H1 (cell line): Measurements from ENCODE around the gene FAM81A. TPM values are rescaled to one million over a fixed set of nuclear protein-coding genes. Genes with fewer than 3 reads are reported as not detected.

Experiments
- CTCF ChIA-PET: fragments of 300-600 bp; sonication (Branson Sonifier 250); formaldehyde crosslinking; loops from one replicate; lab custom pipeline; 2021; ENCODE audit not compliant: partially characterized antibody; lab: Charles Lee
- POLR2A ChIA-PET: fragments of 300-600 bp; sonication (Branson Sonifier 250); formaldehyde crosslinking; loops from one replicate; lab custom pipeline; 2021; ENCODE audit warnings: inconsistent platforms; ENCODE audit not compliant: partially characterized antibody; lab: Charles Lee
- DNase-seq, 2 experiments: peaks; one replicate each; pipeline versions ENCODE4 v3.0.0 to v3.0.0-alpha.2; 2010 to 2022; ENCODE audit warnings: low spot score in 2 of 2, low read depth in 1 of 2, mixed read lengths in 1 of 2
- FAIRE-seq: peaks from 2 replicates; lab custom pipeline; 2011; peaks lifted over from hg19 to GRCh38; lab: Jason Lieb, UNC
- H2AFZ ChIP-seq: 2 replicates; pipeline ENCODE4 v1.8.1; 2012; ENCODE audit warnings: low read length, inconsistent platforms
- H2AK5ac ChIP-seq: 2 replicates; pipeline ENCODE4 v1.6.1; 2013; ENCODE audit warnings: low read depth, low read length
- H2BK120ac ChIP-seq: replicated peaks from 2 replicates; pipeline ENCODE3; 2013; ENCODE audit warnings: low read depth, low read length, inconsistent platforms
- H2BK12ac ChIP-seq: 2 replicates; pipeline ENCODE4 v1.6.1; 2013; ENCODE audit warnings: low read depth, low read length
- H2BK15ac ChIP-seq: 2 replicates; pipeline ENCODE4 v1.6.1; 2013; ENCODE audit warnings: low read length
- H2BK20ac ChIP-seq: 2 replicates; pipeline ENCODE4 v1.6.1; 2013; ENCODE audit warnings: low read length
- H2BK5ac ChIP-seq: 2 replicates; pipeline ENCODE4 v1.6.1; 2013; ENCODE audit warnings: low read depth, low read length
- H3K14ac ChIP-seq: 2 replicates; pipeline ENCODE4 v1.6.1; 2013; ENCODE audit warnings: inconsistent platforms; ENCODE audit not compliant: insufficient read length
- H3K18ac ChIP-seq: 2 replicates; pipeline ENCODE4 v1.6.1; 2013; ENCODE audit warnings: low read length; ENCODE audit errors: extremely low read depth
- H3K23ac ChIP-seq: 2 replicates; pipeline ENCODE4 v1.6.1; 2013; ENCODE audit warnings: inconsistent platforms; ENCODE audit not compliant: insufficient read length
- H3K23me2 ChIP-seq: 2 replicates; pipeline ENCODE4 v1.6.1; 2013; ENCODE audit warnings: low read depth, low read length
- H3K27ac ChIP-seq: 2 replicates; pipeline ENCODE4 v1.6.1; 2011; ENCODE audit warnings: low read depth, low read length, inconsistent platforms
- H3K27me3 ChIP-seq, 4 experiments: replicated peaks in 1 of 4; 1 replicate in 1 of 4; 2 replicates in 3 of 4; pipeline versions ENCODE4 v1.6.1 to v1.8.1; 2011 to 2013; ENCODE audit warnings: low read length in 3 of 4, mild to moderate bottlenecking in 3 of 4, inconsistent platforms in 2 of 4, mixed read lengths in 2 of 4, moderate library complexity in 1 of 4; ENCODE audit not compliant: control insufficient read depth in 3 of 4, insufficient read depth in 3 of 4; ENCODE audit errors: extremely low read depth in 1 of 4
- H3K36me3 ChIP-seq, 4 experiments: 2 replicates each; pipeline versions ENCODE4 v1.6.1 to v1.8.1; 2011 to 2013; ENCODE audit warnings: mild to moderate bottlenecking in 4 of 4, low read length in 3 of 4, moderate library complexity in 2 of 4, control low read depth in 1 of 4, inconsistent platforms in 1 of 4; ENCODE audit not compliant: insufficient read depth in 4 of 4, control insufficient read depth in 2 of 4
- H3K4ac ChIP-seq: replicated peaks from 2 replicates; pipeline ENCODE3; 2013; ENCODE audit warnings: low read length, low read depth, mixed read lengths, inconsistent platforms; ENCODE audit not compliant: insufficient read length
- H3K4me1 ChIP-seq, 4 experiments: replicated peaks in 1 of 4; 1 replicate in 1 of 4; 2 replicates in 3 of 4; pipeline versions ENCODE4 v1.6.1 to v1.8.1; 2011 to 2013; ENCODE audit warnings: low read length in 3 of 4, inconsistent platforms in 2 of 4, mixed read lengths in 1 of 4; ENCODE audit not compliant: insufficient read depth in 4 of 4, control insufficient read depth in 3 of 4
- H3K4me2 ChIP-seq, 2 experiments: 2 replicates each; pipeline versions ENCODE4 v1.6.1 to v1.8.1; 2011 to 2013; ENCODE audit warnings: low read depth in 2 of 2, low read length in 2 of 2, control low read depth in 1 of 2, inconsistent platforms in 1 of 2, mild to moderate bottlenecking in 1 of 2; ENCODE audit not compliant: insufficient read depth in 1 of 2
- H3K4me3 ChIP-seq, 4 experiments: fragments of 200-600, 300-600 bp in 1 of 4; sonication (generic), shearing (Covaris generic), sonication (Bioruptor Twin) in 1 of 4; 2 replicates each; pipeline versions ENCODE4 v1.5.1 to v1.8.1; 2011 to 2016; ENCODE audit warnings: low read length in 4 of 4, low read depth in 3 of 4, control low read depth in 2 of 4, inconsistent platforms in 2 of 4, mild to moderate bottlenecking in 2 of 4, mixed read lengths in 1 of 4, moderate library complexity in 1 of 4; ENCODE audit not compliant: insufficient read depth in 2 of 4; ENCODE audit errors: extremely low read depth in 1 of 4
- H3K56ac ChIP-seq: replicated peaks from 2 replicates; pipeline ENCODE3; 2013; ENCODE audit warnings: low read depth, mild to moderate bottlenecking, mixed read lengths, low read length, inconsistent platforms; ENCODE audit not compliant: insufficient read length
- H3K79me1 ChIP-seq: 2 replicates; pipeline ENCODE4 v1.6.1; 2013; ENCODE audit warnings: low read depth, low read length, control low read depth
- H3K79me2 ChIP-seq, 2 experiments: 2 replicates each; pipeline versions ENCODE4 v1.6.1 to v1.8.1; 2012 to 2013; ENCODE audit warnings: low read length in 2 of 2, mild to moderate bottlenecking in 2 of 2, inconsistent platforms in 1 of 2; ENCODE audit not compliant: insufficient read depth in 2 of 2, control insufficient read depth in 1 of 2
- H3K9ac ChIP-seq, 4 experiments: replicated peaks in 1 of 4; 1 replicate in 1 of 4; 2 replicates in 3 of 4; pipeline versions ENCODE4 v1.6.1 to v1.8.1; 2011 to 2013; ENCODE audit warnings: low read depth in 3 of 4, low read length in 3 of 4, control low read depth in 2 of 4, mild to moderate bottlenecking in 2 of 4, moderate library complexity in 2 of 4, inconsistent platforms in 1 of 4; ENCODE audit errors: extremely low read depth in 1 of 4
- H3K9me3 ChIP-seq, 2 experiments: 2 replicates each; pipeline versions ENCODE4 v1.6.1 to v1.8.1; 2012 to 2013; ENCODE audit warnings: mild to moderate bottlenecking in 2 of 2, moderate library complexity in 2 of 2, control low read depth in 1 of 2, inconsistent platforms in 1 of 2, low read depth in 1 of 2, low read length in 1 of 2, mixed read lengths in 1 of 2; ENCODE audit not compliant: insufficient read depth in 2 of 2
- H4K20me1 ChIP-seq, 2 experiments: replicated peaks in 1 of 2; 2 replicates each; pipeline versions ENCODE3 to v1.8.1; 2011 to 2013; ENCODE audit warnings: inconsistent platforms in 2 of 2, low read length in 2 of 2, mild to moderate bottlenecking in 1 of 2; ENCODE audit not compliant: insufficient read depth in 2 of 2, control insufficient read depth in 1 of 2
- H4K5ac ChIP-seq: 2 replicates; pipeline ENCODE4 v1.6.1; 2013; ENCODE audit warnings: low read length, low read depth, mixed read lengths, inconsistent platforms; ENCODE audit not compliant: insufficient read length
- H4K8ac ChIP-seq: 2 replicates; pipeline ENCODE4 v1.8.0; 2013; ENCODE audit warnings: mild to moderate bottlenecking, moderate library complexity, low read length, inconsistent platforms; ENCODE audit not compliant: insufficient read depth; ENCODE audit errors: extremely low read depth
- H4K91ac ChIP-seq: replicated peaks from 2 replicates; pipeline ENCODE3; 2013; ENCODE audit warnings: low read length, mixed read lengths, inconsistent platforms; ENCODE audit not compliant: insufficient read length
- ASH2L ChIP-seq: fragments of 200-600, 300-600 bp; sonication (generic); IDR thresholded peaks from one replicate; pipeline ENCODE4 v1.7.1; 2017; ENCODE audit warnings: low read length
- CHD1 ChIP-seq: IDR thresholded peaks from 2 replicates; pipeline ENCODE4 v1.6.1; 2012; ENCODE audit warnings: low read depth, low read length, improper control_type of control experiment
- GABPA ChIP-seq: IDR thresholded peaks from 2 replicates; pipeline ENCODE4 v1.6.1; 2011; ENCODE audit warnings: mild to moderate bottlenecking, low read length, moderate library complexity, borderline replicate concordance; ENCODE audit not compliant: insufficient read depth
- KDM4A ChIP-seq: IDR thresholded peaks from one replicate; pipeline ENCODE4 v1.7.1; 2012; ENCODE audit warnings: low read depth, mild to moderate bottlenecking, moderate library complexity, low read length, inconsistent platforms; ENCODE audit not compliant: severe bottlenecking
- PHF8 ChIP-seq: fragments of 200-600 bp; sonication (generic); conservative IDR thresholded peaks from 2 replicates; pipeline ENCODE4 v1.7.1; 2012; ENCODE audit warnings: low read depth, mild to moderate bottlenecking, inconsistent platforms, low read length, moderate library complexity
- RAD21 ChIP-seq, 2 experiments: IDR thresholded peaks in 1 of 2; conservative IDR thresholded peaks in 1 of 2; 2 replicates each; pipeline ENCODE4 v1.6.1; 2011; ENCODE audit warnings: low read depth in 2 of 2, low read length in 2 of 2, improper control_type of control experiment in 1 of 2, inconsistent platforms in 1 of 2, mild to moderate bottlenecking in 1 of 2, moderate library complexity in 1 of 2
- TAF1 ChIP-seq: IDR thresholded peaks from 2 replicates; pipeline ENCODE4 v1.6.1; 2011; ENCODE audit warnings: mild to moderate bottlenecking, low read depth, low read length
- WGBS, 2 experiments: shearing (Covaris generic) in 1 of 2; methylation state at CpG; one replicate each; pipeline versions ENCODE4 v1.1.6 to v1.1.7; 2013 to 2015; ENCODE audit warnings: low lambda C conversion rate in 2 of 2, mixed read lengths in 2 of 2, inconsistent platforms in 1 of 2, low coverage in 1 of 2, missing lambda C conversion rate in 1 of 2; ENCODE audit not compliant: insufficient replicate concordance in 2 of 2, insufficient coverage in 1 of 2, insufficient read length in 1 of 2; ENCODE audit errors: extremely low coverage in 1 of 2, missing lambda C conversion rate in 1 of 2; 5-methylcytosine and 5-hydroxymethylcytosine counted together
- polyA plus RNA-seq, 7 experiments: library from polyadenylated mRNA; depleted of rRNA in 3 of 7; stranded (reverse) in 5 of 7; unstranded in 2 of 7; fragments of >200 nt in 5 of 7; fragments of 200-250 nt in 2 of 7; gene quantifications; 1 replicate in 5 of 7; 2 replicates in 1 of 7; 4 replicates in 1 of 7; pipeline versions ENCODE4 v1.2.1 to v1.2.3, GENCODE V29; 2011 to 2013; ENCODE audit warnings: missing spikeins in 2 of 7, mixed read lengths in 2 of 7
- total RNA-seq: library from RNA; stranded (reverse); fragmentation: NEBNext Ultra II Directional; extraction: Animal tissue kit (Norgen Biotek cat#: 25700); gene quantifications from 2 replicates; pipeline ENCODE4 v1.2.1, GENCODE V29; 2021

FAM81A gene
- total and polyA plus RNA-seq, 2 of the 8 experiments (the other 6 are each of a cell fraction or from before 2014, with no cell fraction given): 0.56 to 3.0 TPM

DNA sequence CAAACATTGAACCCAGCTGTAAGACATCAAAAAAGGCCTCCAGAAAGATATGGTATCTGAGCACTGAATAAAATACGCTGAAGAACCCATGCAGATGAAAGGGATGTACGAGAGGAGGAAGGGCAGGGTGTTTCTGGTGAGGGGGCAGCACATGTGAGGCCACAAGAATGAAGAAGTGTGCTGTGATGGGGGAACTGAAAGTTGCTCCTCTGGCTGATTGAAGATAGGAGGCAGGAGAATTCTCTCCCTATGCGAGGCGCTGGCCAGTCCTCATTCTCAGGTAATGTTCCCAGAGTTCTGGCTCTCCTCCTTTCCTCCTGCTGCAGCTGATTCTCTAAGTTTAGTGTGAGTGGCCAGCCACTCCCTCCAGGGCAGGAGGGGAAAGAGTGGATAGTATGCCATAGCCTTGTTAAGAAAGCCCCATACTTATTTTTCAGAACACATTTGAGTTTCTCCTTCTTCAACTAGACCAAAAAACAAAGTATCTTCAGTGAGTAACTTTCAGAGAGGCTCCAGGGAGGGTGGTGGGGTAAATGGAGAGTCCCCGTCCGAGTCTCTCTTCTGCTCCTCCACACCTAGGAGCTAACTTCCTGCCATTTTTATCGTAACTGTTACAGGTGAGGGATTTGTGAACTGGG is 38.4 kb upstream of the FAM81A start:
- Histone ChIP-seq H3K56ac (no peak overlapping the region), H3K4ac (no peak overlapping the region), H3K9me3 (no peaks in the 10 kb centered on the region), H4K20me1 (peaks cover 0 to 2% of the 10 kb centered on the region in 2 experiments), H3K18ac (0 out of 2 replicates have a peak overlapping the region, but pooled peaks have one; percentile 24), H2BK5ac (0 out of 2 replicates have a peak overlapping the region, but pooled peaks have one; percentile 3), H3K79me1 (no peaks in the 10 kb centered on the region), H4K8ac (no peak overlapping the region), H3K27me3 (peaks cover 0 to 10% (median 3%) of the 10 kb centered on the region in 4 experiments; a peak in 5 of 7 replicates), H3K4me3 (no peak overlapping the region), H2AK5ac (no peak overlapping the region), H3K4me1 (peaks cover 8 to 18% (median 13%) of the 10 kb centered on the region in 4 experiments; a peak in 5 of 7 replicates), H4K91ac (no peak overlapping the region), H3K36me3 (no peaks in the 10 kb centered on the region), H3K27ac (no peak overlapping the region), H3K23me2 (no peaks in the 10 kb centered on the region), H3K23ac (no peak overlapping the region), H3K79me2 (no peaks in the 10 kb centered on the region), H3K9ac (no peak overlapping the region), H4K5ac (no peak overlapping the region), H3K4me2 (no peak overlapping the region), H2BK12ac (peak overlapping the region; percentile 71; the same call in 1 of the 2 replicates), H2AFZ (no peak overlapping the region), H2BK20ac (no peak overlapping the region), H3K14ac (no peak overlapping the region), H2BK15ac (no peak overlapping the region), H2BK120ac (no peak overlapping the region)
- no peak for FAIRE-seq
- WGBS, 2 experiments: 84% methylated on average over 7 of the region's 7 CpGs; no CpG with 5 or more reads in 1 of the 2 experiments
- no peak for DNase-seq
- CTCF ChIA-PET: interaction anchor here (1.0 to 1.3 kb wide), 5 partner anchors 13 to 154 kb away, joined by 3 to 5 read pairs (median 3); no protein-coding TSS in a partner anchor
- POLR2A ChIA-PET: no interaction called here
- TF ChIP-seq TAF1: no peak
- TF ChIP-seq RAD21 (IDR thresholded peaks at IDR 0.05 in 1 of 2, conservative IDR thresholded peaks at IDR 0.05 in 1 of 2; ENCODE audit: low read depth in 2 of 2, low read length in 2 of 2): no peak
- no peak for TF ChIP-seq GABPA
- TF ChIP-seq ASH2L: no peak
- no peak for TF ChIP-seq KDM4A
- no peak for TF ChIP-seq PHF8
- TF ChIP-seq CHD1: no peak
